ENCODE results near the gene MAGED2.
A peak's percentile ranks its signal among the peaks of the same experiment; 100 is the strongest.

GRCh38 chrX:54808605-54809483 lies 1.3 kb downstream of the MAGED2 start:
- TF ChIP-seq, protein P1, sequence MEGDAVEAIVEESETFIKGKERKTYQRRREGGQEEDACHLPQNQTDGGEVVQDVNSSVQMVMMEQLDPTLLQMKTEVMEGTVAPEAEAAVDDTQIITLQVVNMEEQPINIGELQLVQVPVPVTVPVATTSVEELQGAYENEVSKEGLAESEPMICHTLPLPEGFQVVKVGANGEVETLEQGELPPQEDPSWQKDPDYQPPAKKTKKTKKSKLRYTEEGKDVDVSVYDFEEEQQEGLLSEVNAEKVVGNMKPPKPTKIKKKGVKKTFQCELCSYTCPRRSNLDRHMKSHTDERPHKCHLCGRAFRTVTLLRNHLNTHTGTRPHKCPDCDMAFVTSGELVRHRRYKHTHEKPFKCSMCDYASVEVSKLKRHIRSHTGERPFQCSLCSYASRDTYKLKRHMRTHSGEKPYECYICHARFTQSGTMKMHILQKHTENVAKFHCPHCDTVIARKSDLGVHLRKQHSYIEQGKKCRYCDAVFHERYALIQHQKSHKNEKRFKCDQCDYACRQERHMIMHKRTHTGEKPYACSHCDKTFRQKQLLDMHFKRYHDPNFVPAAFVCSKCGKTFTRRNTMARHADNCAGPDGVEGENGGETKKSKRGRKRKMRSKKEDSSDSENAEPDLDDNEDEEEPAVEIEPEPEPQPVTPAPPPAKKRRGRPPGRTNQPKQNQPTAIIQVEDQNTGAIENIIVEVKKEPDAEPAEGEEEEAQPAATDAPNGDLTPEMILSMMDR (IDR thresholded peaks at IDR 0.05) = no peak
- TF ChIP-seq POLR2AphosphoS5 (IDR thresholded peaks at IDR 0.05) = peak in 1 of 2 donors; percentile 54
- TF ChIP-seq EP300 (IDR thresholded peaks at IDR 0.05) = no peak
- TF ChIP-seq POLR2A (IDR thresholded peaks at IDR 0.05) = no peak

Measured in upper lobe of left lung (tissue), 4 donors.